Endodermal cell (in vitro differentiated cells): ENCODE measurements around the gene ATXN7L3. TPM values are rescaled to one million over a fixed set of nuclear protein-coding genes. Genes with fewer than 3 reads are reported as not detected.

Experiments
- DNase-seq: peaks from one replicate; pipeline ENCODE4 v3.0.0-alpha.2; 2017
- H3K27ac ChIP-seq: 2 replicates; pipeline ENCODE4 v1.5.1; 2013; ENCODE audit warnings: mild to moderate bottlenecking, low read depth, low read length, moderate library complexity
- H3K27me3 ChIP-seq: 2 replicates; pipeline ENCODE4 v1.6.1; 2013; ENCODE audit warnings: mild to moderate bottlenecking, low read length, moderate library complexity; ENCODE audit not compliant: insufficient read depth, control insufficient read depth, poor library complexity, severe bottlenecking
- H3K36me3 ChIP-seq: 2 replicates; pipeline ENCODE4 v1.7.0; 2013; ENCODE audit warnings: mild to moderate bottlenecking, low read length, moderate library complexity; ENCODE audit not compliant: control insufficient read depth, insufficient read depth
- H3K4me1 ChIP-seq: one replicate; pipeline ENCODE4 v1.7.0; 2013; ENCODE audit warnings: low read length; ENCODE audit not compliant: control insufficient read depth, insufficient read depth
- H3K4me3 ChIP-seq: 2 replicates; pipeline ENCODE4 v1.5.1; 2013; ENCODE audit warnings: mild to moderate bottlenecking, low read length, moderate library complexity
- H3K9ac ChIP-seq: 2 replicates; pipeline ENCODE4 v1.6.1; 2013; ENCODE audit warnings: mild to moderate bottlenecking, low read length, moderate library complexity; ENCODE audit not compliant: poor library complexity, severe bottlenecking; ENCODE audit errors: extremely low read depth
- H3K9me3 ChIP-seq: 2 replicates; pipeline ENCODE4 v1.6.1; 2013; ENCODE audit warnings: mild to moderate bottlenecking, low read length, moderate library complexity; ENCODE audit not compliant: control insufficient read depth
- H3K27ac Mint-ChIP-seq: 2 replicates; pipeline ENCODE4 v1.8.0; 2020; ENCODE audit warnings: mixed read lengths
- H3K27me3 Mint-ChIP-seq: 2 replicates; pipeline ENCODE4 v1.8.0; 2021; ENCODE audit warnings: mild to moderate bottlenecking, mixed read lengths; ENCODE audit not compliant: insufficient read depth
- H3K36me3 Mint-ChIP-seq: 2 replicates; pipeline ENCODE4 v1.8.0; 2020; ENCODE audit warnings: low read depth, mixed read lengths
- H3K4me1 Mint-ChIP-seq: 2 replicates; pipeline ENCODE4 v1.8.0; 2020; ENCODE audit warnings: mixed read lengths
- H3K4me3 Mint-ChIP-seq: 2 replicates; pipeline ENCODE4 v1.8.0; 2020; ENCODE audit warnings: mild to moderate bottlenecking, moderate library complexity, mixed read lengths
- H3K9me3 Mint-ChIP-seq: 2 replicates; pipeline ENCODE4 v1.8.0; 2020; ENCODE audit warnings: mild to moderate bottlenecking, mixed read lengths
- WGBS, 2 experiments: methylation state at CpG; one replicate each; pipeline versions ENCODE4 v1.1.5 to v1.1.7; 2013; ENCODE audit warnings: missing lambda C conversion rate in 2 of 2, mixed read lengths in 1 of 2; ENCODE audit not compliant: insufficient coverage in 1 of 2, insufficient read length in 1 of 2; 5-methylcytosine and 5-hydroxymethylcytosine counted together
- total RNA-seq, 2 donors: library from RNA; stranded (reverse); fragmentation: NEBNext Ultra II Directional in 1 of 2; extraction: Animal tissue kit (Norgen Biotek cat#: 25700) in 1 of 2; gene quantifications; 2 replicates in 1 of 2; 3 replicates in 1 of 2; pipeline ENCODE4 v1.2.1, GENCODE V29; 2021
- TF ChIP-seq, protein P1 (sequence below): fragments of 200-600 bp; sonication (generic); conservative IDR thresholded peaks from 2 replicates; pipeline ENCODE4 v1.5.0; 2021; ENCODE audit warnings: antibody characterized with exemption, mild to moderate bottlenecking

The ATXN7L3 gene
- total RNA-seq, 2 donors from 2014 or later: 118 to 144 TPM

DNA sequence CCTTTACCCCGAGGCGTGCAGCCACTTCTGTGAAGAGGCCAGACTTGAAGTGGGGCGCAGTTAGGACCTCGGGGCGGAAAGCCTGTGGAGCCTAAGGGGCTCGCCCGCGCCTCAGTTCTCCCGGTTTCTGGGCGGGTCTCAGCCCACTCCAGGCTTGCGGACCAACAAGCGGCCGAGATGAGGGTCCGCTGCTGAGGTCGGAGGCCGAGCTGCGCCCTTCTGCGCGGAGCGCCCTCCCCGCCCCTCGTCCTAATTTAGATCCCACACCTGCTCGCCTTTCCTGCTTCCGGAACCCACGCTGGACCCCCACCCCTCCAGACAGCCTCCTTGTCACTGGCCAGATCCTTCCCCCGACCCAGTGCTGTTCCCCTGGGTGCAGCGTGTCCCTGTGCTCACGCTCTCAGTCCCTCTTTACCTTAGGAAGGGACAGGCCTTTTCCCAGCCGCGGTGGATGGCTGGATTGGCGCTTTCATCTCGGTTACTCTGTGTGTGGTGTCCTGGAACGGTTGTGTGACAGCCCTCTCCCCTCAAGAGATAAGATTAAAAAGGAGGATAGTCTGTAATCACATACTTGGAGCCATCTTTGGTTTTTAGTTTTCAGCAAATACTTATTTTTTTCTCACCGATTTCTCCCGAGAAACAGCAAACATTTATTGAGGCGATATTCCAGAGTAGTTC is 933 bp upstream of the ATXN7L3 start:
- peak overlapping the region; percentile 98 for H3K27ac Mint-ChIP-seq
- Histone ChIP-seq H3K27me3 (no peaks in the 10 kb centered on the region), H3K4me3 (peak overlapping the region; percentile 89), H3K9ac (peak overlapping the region; percentile 64), H3K9me3 (no peaks in the 10 kb centered on the region), H3K36me3 (peaks cover 21% of the 10 kb centered on the region), H3K4me1 (peaks cover 18% of the 10 kb centered on the region), H3K27ac (peak overlapping the region; percentile 89)
- peaks cover 21% of the 10 kb centered on the region for H3K36me3 Mint-ChIP-seq
- H3K27me3 Mint-ChIP-seq: no peaks in the 10 kb centered on the region
- H3K4me1 Mint-ChIP-seq: peaks cover 39% of the 10 kb centered on the region
- no peaks in the 10 kb centered on the region for H3K9me3 Mint-ChIP-seq
- WGBS, 2 experiments: 9 to 14% methylated on average over 18 to 36 of the region's 36 CpGs
- H3K4me3 Mint-ChIP-seq: peak overlapping the region; percentile 78
- DNase-seq: no peak
- TF ChIP-seq, protein P1, sequence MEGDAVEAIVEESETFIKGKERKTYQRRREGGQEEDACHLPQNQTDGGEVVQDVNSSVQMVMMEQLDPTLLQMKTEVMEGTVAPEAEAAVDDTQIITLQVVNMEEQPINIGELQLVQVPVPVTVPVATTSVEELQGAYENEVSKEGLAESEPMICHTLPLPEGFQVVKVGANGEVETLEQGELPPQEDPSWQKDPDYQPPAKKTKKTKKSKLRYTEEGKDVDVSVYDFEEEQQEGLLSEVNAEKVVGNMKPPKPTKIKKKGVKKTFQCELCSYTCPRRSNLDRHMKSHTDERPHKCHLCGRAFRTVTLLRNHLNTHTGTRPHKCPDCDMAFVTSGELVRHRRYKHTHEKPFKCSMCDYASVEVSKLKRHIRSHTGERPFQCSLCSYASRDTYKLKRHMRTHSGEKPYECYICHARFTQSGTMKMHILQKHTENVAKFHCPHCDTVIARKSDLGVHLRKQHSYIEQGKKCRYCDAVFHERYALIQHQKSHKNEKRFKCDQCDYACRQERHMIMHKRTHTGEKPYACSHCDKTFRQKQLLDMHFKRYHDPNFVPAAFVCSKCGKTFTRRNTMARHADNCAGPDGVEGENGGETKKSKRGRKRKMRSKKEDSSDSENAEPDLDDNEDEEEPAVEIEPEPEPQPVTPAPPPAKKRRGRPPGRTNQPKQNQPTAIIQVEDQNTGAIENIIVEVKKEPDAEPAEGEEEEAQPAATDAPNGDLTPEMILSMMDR: no peak

DNA sequence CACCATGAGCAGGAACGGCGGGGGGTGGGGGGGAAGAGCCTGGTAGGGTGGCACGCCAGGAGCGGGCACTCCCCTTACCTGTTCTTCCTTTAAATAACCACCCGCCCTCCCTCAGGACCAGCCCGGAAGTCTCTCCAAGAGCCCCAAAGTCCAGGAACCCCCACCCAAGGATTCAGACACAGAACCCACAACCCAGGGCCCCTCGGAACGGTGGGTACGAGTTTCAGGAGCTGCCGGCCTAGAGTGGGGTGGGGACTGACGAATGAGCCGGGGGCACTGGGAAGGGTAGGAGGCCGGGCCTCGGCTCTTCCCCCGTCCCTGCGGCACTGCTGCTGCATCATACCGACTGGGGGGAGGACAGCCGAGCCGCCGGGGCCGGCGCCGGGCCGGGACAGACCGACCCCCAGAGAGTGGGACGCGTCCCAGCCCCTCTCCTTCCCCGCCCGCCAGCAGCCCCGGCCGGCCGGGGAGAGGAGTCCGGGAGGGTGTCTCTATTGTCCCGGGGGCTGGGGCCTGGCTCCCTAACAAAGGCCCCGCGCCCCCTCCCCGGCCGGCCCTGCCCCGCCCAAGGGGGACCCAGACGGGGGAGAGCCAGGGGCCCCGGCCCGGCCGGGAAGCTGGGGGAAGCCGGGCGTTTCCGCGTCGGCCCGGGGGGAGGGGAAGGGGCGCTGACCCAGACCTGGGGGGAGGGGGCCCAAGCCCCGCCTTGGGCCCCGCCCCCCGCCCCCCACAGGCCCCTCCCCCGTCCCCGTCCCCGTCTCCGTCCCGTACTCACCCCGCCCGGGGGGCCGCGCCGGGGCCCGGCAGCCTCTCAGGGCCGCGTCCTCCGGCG is 747 bp downstream of the ATXN7L3 start:
- H3K27me3 ChIP-seq: no peaks in the 10 kb centered on the region
- H3K9me3 ChIP-seq: no peaks in the 10 kb centered on the region
- H3K9ac ChIP-seq: peak overlapping the region; percentile 79
- H3K9me3 Mint-ChIP-seq: no peaks in the 10 kb centered on the region
- peak; percentile 93 for DNase-seq
- peak overlapping the region; percentile 78 for H3K4me3 Mint-ChIP-seq
- TF ChIP-seq, protein P1: no peak
- H3K27ac ChIP-seq: peak overlapping the region; percentile 90
- H3K4me1 ChIP-seq: peaks cover 18% of the 10 kb centered on the region
- 0% methylated on average over 57 of the region's 68 CpGs; no CpG with 5 or more reads in 1 of the 2 experiments for WGBS, 2 experiments
- H3K36me3 Mint-ChIP-seq: peaks cover 37% of the 10 kb centered on the region
- no peaks in the 10 kb centered on the region for H3K27me3 Mint-ChIP-seq
- peaks cover 38% of the 10 kb centered on the region for H3K36me3 ChIP-seq
- no peak overlapping the region for H3K27ac Mint-ChIP-seq
- H3K4me1 Mint-ChIP-seq: peaks cover 37% of the 10 kb centered on the region
- peak overlapping the region; percentile 90 for H3K4me3 ChIP-seq

DNA sequence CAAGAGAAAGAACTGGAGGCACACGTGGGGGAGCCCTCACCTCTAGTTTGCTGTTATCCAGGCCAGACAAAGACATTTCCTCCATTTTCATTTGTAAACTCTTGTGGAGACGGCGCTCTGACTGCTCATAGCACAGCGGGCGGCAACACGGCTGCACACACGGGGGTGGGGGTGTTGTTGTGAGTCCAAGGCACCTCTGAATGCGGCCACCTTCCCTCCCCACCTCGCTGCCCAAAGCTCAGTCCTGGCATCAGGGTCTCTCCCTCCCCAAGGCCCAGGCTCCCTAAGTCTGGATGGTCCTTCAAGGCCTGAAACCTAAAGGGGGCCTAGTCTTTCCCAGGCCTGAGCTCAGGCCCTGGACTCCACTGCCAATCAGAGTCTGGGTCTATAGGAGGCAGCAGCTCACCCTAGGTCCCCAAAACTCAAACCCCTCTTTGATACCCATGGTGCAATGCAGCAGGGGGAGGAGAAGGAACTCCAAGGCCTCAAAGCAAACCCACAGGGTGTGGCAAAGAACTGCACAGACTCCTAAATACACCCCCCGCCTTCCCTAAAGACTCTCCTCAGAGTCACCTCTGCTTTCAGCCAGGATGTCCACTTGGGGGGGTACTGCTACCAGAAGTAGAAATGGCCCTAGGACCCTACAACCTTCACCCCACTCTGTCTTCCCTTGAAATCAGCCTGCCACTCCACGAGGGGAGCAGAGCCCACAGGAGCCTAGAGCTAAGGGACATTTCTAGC is 1.5 kb downstream of the ATXN7L3 start:
- H3K27me3 ChIP-seq: no peaks in the 10 kb centered on the region
- TF ChIP-seq, protein P1: peak; percentile 16
- H3K9me3 ChIP-seq: no peaks in the 10 kb centered on the region
- peak overlapping the region; percentile 90 for H3K27ac ChIP-seq
- peaks cover 45% of the 10 kb centered on the region for H3K36me3 ChIP-seq
- H3K9ac ChIP-seq: peak overlapping the region; percentile 79
- Mint-ChIP-seq H3K9me3 (no peaks in the 10 kb centered on the region), H3K4me1 (peaks cover 30% of the 10 kb centered on the region), H3K4me3 (peak overlapping the region; percentile 71), H3K36me3 (peaks cover 42% of the 10 kb centered on the region), H3K27me3 (no peaks in the 10 kb centered on the region), H3K27ac (peak overlapping the region; percentile 82)
- H3K4me3 ChIP-seq: peak overlapping the region; percentile 90
- 78 to 87% methylated on average over 5 to 11 of the region's 11 CpGs for WGBS, 2 experiments
- H3K4me1 ChIP-seq: peaks cover 18% of the 10 kb centered on the region
- no peak for DNase-seq
